Kidney (tissue), 14 donors: ENCODE data around the gene SGK2. TPM values are rescaled to one million over a fixed set of nuclear protein-coding genes. Genes with fewer than 3 reads are reported as not detected.

Source experiments
- DNase-seq, 5 donors: peaks; one replicate each; pipeline ENCODE4 v3.0.0-alpha.2; 2013 to 2020
- FAIRE-seq: peaks from 2 replicates; lab custom pipeline; 2012; peaks lifted over from hg19 to GRCh38; lab: Jason Lieb, UNC
- H3K27ac ChIP-seq, 2 donors: one replicate each; pipeline ENCODE4 v1.7.0; 2013; ENCODE audit warnings: low read depth in 2 of 2, low read length in 2 of 2, inconsistent platforms in 1 of 2
- H3K27me3 ChIP-seq: one replicate; pipeline ENCODE4 v1.7.1; 2013; ENCODE audit warnings: low read length, inconsistent platforms; ENCODE audit not compliant: control insufficient read depth, insufficient read depth
- H3K36me3 ChIP-seq, 3 donors: one replicate each; pipeline versions ENCODE4 v1.7.0 to v1.7.1; 2013; ENCODE audit warnings: low read length in 3 of 3, control low read depth in 1 of 3, inconsistent platforms in 1 of 3; ENCODE audit not compliant: insufficient read depth in 3 of 3, control insufficient read depth in 2 of 3
- H3K4me1 ChIP-seq, 3 donors: one replicate each; pipeline versions ENCODE4 v1.7.0 to v1.7.1; 2013; ENCODE audit warnings: low read length in 3 of 3, inconsistent platforms in 1 of 3, low read depth in 1 of 3; ENCODE audit not compliant: control insufficient read depth in 2 of 3, insufficient read depth in 2 of 3
- H3K4me3 ChIP-seq, 3 donors: one replicate each; pipeline versions ENCODE4 v1.7.0 to v1.8.1; 2013; ENCODE audit warnings: low read length in 3 of 3, control low read depth in 1 of 3, inconsistent platforms in 1 of 3
- H3K9ac ChIP-seq, 3 donors: one replicate each; pipeline versions ENCODE4 v1.7.0 to v1.7.1; 2013; ENCODE audit warnings: low read length in 3 of 3, control low read depth in 1 of 3, inconsistent platforms in 1 of 3
- H3K9me3 ChIP-seq, 3 donors: one replicate each; pipeline versions ENCODE4 v1.7.0 to v1.7.1; 2013; ENCODE audit warnings: low read length in 3 of 3, control low read depth in 1 of 3, inconsistent platforms in 1 of 3; ENCODE audit not compliant: control insufficient read depth in 2 of 3, insufficient read depth in 1 of 3
- intact Hi-C: fragments of 100-400 bp; cut with DNase I; formaldehyde crosslinking; loops from one replicate; pipeline ENCODE4 v1.11.1; 2022
- polyA plus RNA-seq: library from polyadenylated mRNA; stranded (reverse); fragments of 350-450 nt; fragmentation: Illumina TruSeq; extraction: RNeasy Lipid Tissue Mini Kit (QIAGEN cat#74804); gene quantifications from one replicate; pipeline ENCODE4 v1.2.3, GENCODE V29; 2014; ENCODE audit warnings: low read depth, low replicate concordance; ENCODE audit not compliant: insufficient read depth
- total RNA-seq: library from RNA; stranded (reverse); fragmentation: NEBNext Ultra II Directional; extraction: Animal tissue kit (Norgen Biotek cat#: 25700); gene quantifications from one replicate; pipeline ENCODE4 v1.2.1, GENCODE V29; 2021
- TF ChIP-seq, protein P1 (sequence below): IDR thresholded peaks from 3 replicates; pipeline ENCODE4 v1.5.1; 2012; ENCODE audit warnings: mild to moderate bottlenecking, moderate library complexity, borderline replicate concordance; ENCODE audit not compliant: insufficient read depth; ENCODE audit errors: extremely low read depth
- donor health status: control.
- donor health status: control.
- donor health status: control.
- donor health status: control.
- donor health status: control.
- donor health status: DM: yes; HTN: yes; CAD: no.
- donor health status: Normal renal cell carcinoma (clear cell type).

SGK2 gene
- total and polyA plus RNA-seq, 2 donors from 2014 or later, result 42.9 to 95.1 TPM

DNA sequence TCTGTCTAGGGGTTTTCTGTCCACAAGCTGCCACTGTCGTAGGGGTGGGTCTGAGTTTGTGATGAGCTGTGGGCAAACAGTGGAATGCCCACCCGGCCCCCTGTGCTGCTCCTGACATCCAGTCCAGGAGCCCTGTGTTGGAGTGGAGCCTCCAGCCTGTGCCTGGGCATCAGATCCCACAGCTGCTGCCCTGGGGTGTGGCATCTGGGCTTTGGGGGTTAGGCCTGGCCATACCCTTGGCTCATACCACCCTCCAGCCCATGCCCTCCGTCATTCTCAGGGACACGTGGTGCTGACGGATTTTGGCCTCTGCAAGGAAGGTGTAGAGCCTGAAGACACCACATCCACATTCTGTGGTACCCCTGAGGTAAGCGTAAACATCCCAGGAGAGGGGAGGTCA lies 12.9 kb downstream of the SGK2 start:
- Histone ChIP-seq H3K4me3 (no peak overlapping the region), H3K27me3 (no peaks in the 10 kb centered on the region), H3K36me3 (peaks cover 0 to 49% (median 44%) of the 10 kb centered on the region in 3 donors), H3K4me1 (peaks cover 0 to 2% (median 0%) of the 10 kb centered on the region in 3 donors), H3K9ac (no peak overlapping the region), H3K27ac (no peak overlapping the region), H3K9me3 (no peaks in the 10 kb centered on the region)
- DNase-seq (peak in 1 of 5 donors; percentile 35), FAIRE-seq (no peak)
- intact Hi-C loops, result no loop called here
- TF ChIP-seq, protein P1, sequence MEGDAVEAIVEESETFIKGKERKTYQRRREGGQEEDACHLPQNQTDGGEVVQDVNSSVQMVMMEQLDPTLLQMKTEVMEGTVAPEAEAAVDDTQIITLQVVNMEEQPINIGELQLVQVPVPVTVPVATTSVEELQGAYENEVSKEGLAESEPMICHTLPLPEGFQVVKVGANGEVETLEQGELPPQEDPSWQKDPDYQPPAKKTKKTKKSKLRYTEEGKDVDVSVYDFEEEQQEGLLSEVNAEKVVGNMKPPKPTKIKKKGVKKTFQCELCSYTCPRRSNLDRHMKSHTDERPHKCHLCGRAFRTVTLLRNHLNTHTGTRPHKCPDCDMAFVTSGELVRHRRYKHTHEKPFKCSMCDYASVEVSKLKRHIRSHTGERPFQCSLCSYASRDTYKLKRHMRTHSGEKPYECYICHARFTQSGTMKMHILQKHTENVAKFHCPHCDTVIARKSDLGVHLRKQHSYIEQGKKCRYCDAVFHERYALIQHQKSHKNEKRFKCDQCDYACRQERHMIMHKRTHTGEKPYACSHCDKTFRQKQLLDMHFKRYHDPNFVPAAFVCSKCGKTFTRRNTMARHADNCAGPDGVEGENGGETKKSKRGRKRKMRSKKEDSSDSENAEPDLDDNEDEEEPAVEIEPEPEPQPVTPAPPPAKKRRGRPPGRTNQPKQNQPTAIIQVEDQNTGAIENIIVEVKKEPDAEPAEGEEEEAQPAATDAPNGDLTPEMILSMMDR, result no peak

DNA sequence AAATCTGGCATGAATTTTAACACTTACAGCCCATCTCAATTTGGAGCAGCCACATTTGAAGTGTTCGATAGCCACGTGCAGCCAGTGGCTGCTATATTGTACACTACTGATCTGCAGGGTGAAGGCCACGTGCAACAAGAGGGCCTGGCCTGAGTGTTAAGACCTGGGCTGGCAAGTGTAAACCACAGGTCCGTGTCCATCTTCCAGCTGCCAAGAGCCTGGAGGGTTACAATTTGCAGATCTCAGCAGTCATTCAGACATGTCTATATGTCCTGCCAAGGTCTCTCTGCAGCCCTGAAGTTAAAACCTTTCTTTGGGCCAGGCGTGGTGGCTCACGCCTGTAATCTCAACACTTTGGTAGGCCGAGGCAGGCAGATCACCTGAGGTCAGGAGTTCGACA lies 14.1 kb downstream of the SGK2 start:
- H3K9me3 ChIP-seq, result no peaks in the 10 kb centered on the region
- intact Hi-C loops, result no loop called here
- TF ChIP-seq, protein P1, result no peak
- peaks cover 0 to 51% (median 41%) of the 10 kb centered on the region in 3 donors for H3K36me3 ChIP-seq
- H3K27me3 ChIP-seq, result no peaks in the 10 kb centered on the region
- FAIRE-seq (no peak), DNase-seq (peak in 1 of 5 donors; percentile 11)
- no peak overlapping the region for H3K27ac ChIP-seq
- H3K4me1 ChIP-seq, result peaks cover 0 to 2% (median 0%) of the 10 kb centered on the region in 3 donors
- H3K9ac ChIP-seq, result no peak overlapping the region
- H3K4me3 ChIP-seq, result no peak overlapping the region

DNA sequence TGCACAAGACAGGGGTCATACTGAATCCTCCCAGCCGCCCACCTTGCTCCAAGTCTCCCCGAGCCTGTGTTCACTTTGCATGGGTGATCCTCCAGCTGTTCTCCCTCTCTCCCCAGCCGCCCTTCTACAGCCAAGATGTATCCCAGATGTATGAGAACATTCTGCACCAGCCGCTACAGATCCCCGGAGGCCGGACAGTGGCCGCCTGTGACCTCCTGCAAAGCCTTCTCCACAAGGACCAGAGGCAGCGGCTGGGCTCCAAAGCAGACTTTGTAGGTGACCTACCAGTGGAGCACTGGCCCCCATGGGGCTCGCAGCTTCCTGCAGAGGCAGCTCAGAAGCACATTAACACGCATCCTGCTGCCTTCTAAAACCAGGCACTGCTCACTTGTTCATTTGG lies 17.3 kb downstream of the SGK2 start:
- no peaks in the 10 kb centered on the region for H3K27me3 ChIP-seq
- H3K27ac ChIP-seq, result no peak overlapping the region
- H3K4me3 ChIP-seq, result no peak overlapping the region
- no peaks in the 10 kb centered on the region for H3K9me3 ChIP-seq
- peaks cover 0 to 47% (median 18%) of the 10 kb centered on the region in 3 donors for H3K36me3 ChIP-seq
- intact Hi-C loops, result no loop called here
- H3K4me1 ChIP-seq, result peaks cover 0 to 2% (median 0%) of the 10 kb centered on the region in 3 donors
- H3K9ac ChIP-seq, result no peak overlapping the region
- FAIRE-seq, result no peak
- peak in 2 of 5 donors; percentile 17 to 86 for DNase-seq
- TF ChIP-seq, protein P1, result no peak
